IMR-90 (cell line): ENCODE data around the gene MRPS34. TPM values are rescaled to one million over a fixed set of nuclear protein-coding genes. Genes with fewer than 3 reads are reported as not detected.
"Not testable (repeated sequence)": the region's sequence is repeated elsewhere in the genome, so short reads cannot be mapped to it uniquely, and the experiment has no call there.

Experiments used
- ATAC-seq: fragments of 200-7000 bp; cut with Tn5 transposase; 2 replicates; pipeline ENCODE4 v1.9.1; 2020; ENCODE audit warnings: low read depth, mild to moderate bottlenecking, moderate library complexity
- BruUV-seq: library from RNA; stranded (reverse); fragments of 400-500 nt; replicated peaks from 2 replicates; lab custom pipeline; 2021; lab: Mats Ljungman, UMichigan
- CTCF ChIA-PET: fragments of 300-600 bp; formaldehyde crosslinking; extraction: SDS; loops from one replicate; lab custom pipeline; 2021; ENCODE audit warnings: antibody characterized with exemption; lab: Yijun Ruan, JAX
- POLR2A ChIA-PET: fragments of 300-600 bp; sonication (Branson Sonifier 250); formaldehyde crosslinking; loops from one replicate; lab custom pipeline; 2022; ENCODE audit warnings: antibody characterized with exemption; ENCODE audit not compliant: unreplicated experiment; lab: Charles Lee
- DNase-seq: peaks from one replicate; pipeline ENCODE4 v3.0.0; 2013
- H2AFZ ChIP-seq: replicated peaks from 2 replicates; pipeline ENCODE3; 2013; ENCODE audit warnings: low read length, mild to moderate bottlenecking; ENCODE audit not compliant: poor library complexity
- H2AK5ac ChIP-seq: 2 replicates; pipeline ENCODE4 v1.6.1; 2013; ENCODE audit warnings: low read depth, low read length, inconsistent platforms
- H2AK9ac ChIP-seq: replicated peaks from 2 replicates; pipeline ENCODE3; 2013; ENCODE audit warnings: mild to moderate bottlenecking, low read depth, low read length, moderate library complexity; ENCODE audit not compliant: poor library complexity
- H2BK120ac ChIP-seq: 2 replicates; pipeline ENCODE4 v1.6.1; 2013; ENCODE audit warnings: low read depth, low read length, inconsistent platforms
- H2BK15ac ChIP-seq: 3 replicates; pipeline ENCODE4 v1.6.1; 2013; ENCODE audit warnings: low read depth, low read length, inconsistent platforms
- H2BK20ac ChIP-seq: 2 replicates; pipeline ENCODE4 v1.6.1; 2013; ENCODE audit warnings: low read depth, mild to moderate bottlenecking, inconsistent platforms, low read length, moderate library complexity
- H2BK5ac ChIP-seq: 2 replicates; pipeline ENCODE4 v1.6.1; 2013; ENCODE audit warnings: mild to moderate bottlenecking, low read depth, low read length, inconsistent platforms; ENCODE audit not compliant: poor library complexity, severe bottlenecking
- H3K14ac ChIP-seq: replicated peaks from 2 replicates; pipeline ENCODE4 v1.6.1; 2013; ENCODE audit warnings: low read depth, low read length, inconsistent platforms
- H3K18ac ChIP-seq: 2 replicates; pipeline ENCODE4 v1.6.1; 2013; ENCODE audit warnings: low read depth, low read length, control low read depth
- H3K23ac ChIP-seq: 2 replicates; pipeline ENCODE4 v1.6.1; 2013; ENCODE audit warnings: low read depth, low read length, inconsistent platforms
- H3K27ac ChIP-seq: 2 replicates; pipeline ENCODE4 v1.5.1; 2013; ENCODE audit warnings: mild to moderate bottlenecking, control low read depth, low read length; ENCODE audit not compliant: insufficient read depth
- H3K27me3 ChIP-seq: 2 replicates; pipeline ENCODE4 v1.6.1; 2013; ENCODE audit warnings: low read length; ENCODE audit not compliant: control insufficient read depth, insufficient read depth
- H3K36me3 ChIP-seq: 2 replicates; pipeline ENCODE4 v1.6.1; 2013; ENCODE audit warnings: low read length, mixed read lengths; ENCODE audit not compliant: control insufficient read depth, insufficient read depth
- H3K4ac ChIP-seq: 2 replicates; pipeline ENCODE4 v1.6.1; 2013; ENCODE audit warnings: low read depth, low read length, inconsistent platforms
- H3K4me1 ChIP-seq: 2 replicates; pipeline ENCODE4 v1.6.1; 2013; ENCODE audit warnings: low read length, mixed read lengths; ENCODE audit not compliant: control insufficient read depth, insufficient read depth
- H3K4me2 ChIP-seq: 2 replicates; pipeline ENCODE4 v1.6.1; 2013; ENCODE audit warnings: low read depth, mild to moderate bottlenecking, control low read depth, low read length, moderate library complexity
- H3K4me3 ChIP-seq: 2 replicates; pipeline ENCODE4 v1.5.1; 2013; ENCODE audit warnings: low read depth, mild to moderate bottlenecking, control low read depth, low read length, moderate library complexity; ENCODE audit not compliant: insufficient read depth
- H3K56ac ChIP-seq: 2 replicates; pipeline ENCODE4 v1.6.1; 2013; ENCODE audit warnings: low read length, inconsistent platforms; ENCODE audit not compliant: insufficient read depth; ENCODE audit errors: extremely low read depth
- H3K79me1 ChIP-seq, 2 experiments: 2 replicates each; pipeline ENCODE4 v1.6.1; 2013; ENCODE audit warnings: low read length in 2 of 2, inconsistent platforms in 1 of 2, low read depth in 1 of 2
- H3K9ac ChIP-seq: 2 replicates; pipeline ENCODE4 v1.6.1; 2013; ENCODE audit warnings: low read depth, low read length, control low read depth
- H3K9me1 ChIP-seq: 2 replicates; pipeline ENCODE4 v1.6.1; 2013; ENCODE audit warnings: low read length, inconsistent platforms; ENCODE audit not compliant: insufficient read depth
- H3K9me3 ChIP-seq: 2 replicates; pipeline ENCODE4 v1.6.1; 2013; ENCODE audit warnings: low read length; ENCODE audit not compliant: control insufficient read depth, insufficient read depth
- H4K20me1 ChIP-seq: 2 replicates; pipeline ENCODE4 v1.6.1; 2013; ENCODE audit warnings: low read length, inconsistent platforms; ENCODE audit not compliant: insufficient read depth
- H4K5ac ChIP-seq: 2 replicates; pipeline ENCODE4 v1.6.1; 2013; ENCODE audit warnings: mild to moderate bottlenecking, low read depth, low read length, control low read depth
- H4K8ac ChIP-seq, 2 experiments: 2 replicates each; pipeline ENCODE4 v1.6.1; 2013; ENCODE audit warnings: low read depth in 2 of 2, low read length in 2 of 2, control low read depth in 1 of 2, inconsistent platforms in 1 of 2
- H4K91ac ChIP-seq: 2 replicates; pipeline ENCODE4 v1.6.1; 2013; ENCODE audit warnings: low read depth, low read length, inconsistent platforms; ENCODE audit not compliant: insufficient read depth
- WGBS, 2 experiments: methylation state at CpG; one replicate each; pipeline versions ENCODE4 v1.1.5 to v1.1.7; 2013; ENCODE audit warnings: missing lambda C conversion rate in 2 of 2; ENCODE audit not compliant: insufficient read length in 1 of 2; ENCODE audit errors: extremely low coverage in 2 of 2; 5-methylcytosine and 5-hydroxymethylcytosine counted together
- dilution Hi-C: fragments of 300-500 bp; cut with HindIII; formaldehyde crosslinking; loops from one replicate; pipeline ENCODE4 v1.14.3; 2018; ENCODE audit warnings: low sequenced_read_pairs; ENCODE audit not compliant: unreplicated experiment
- in situ Hi-C: fragments of 300-500 bp; cut with MboI; formaldehyde crosslinking; loops from 3 replicates; pipeline ENCODE4 v1.14.3; 2019; ENCODE audit warnings: low sequenced_read_pairs, inconsistent platforms, mixed read lengths
- intact Hi-C: fragments of 100-400 bp; cut with micrococcal nuclease; formaldehyde crosslinking; loops from 2 replicates; pipeline ENCODE4 v1.10.0; 2022
- polyA plus RNA-seq, 3 experiments: library from polyadenylated mRNA; depleted of rRNA; stranded (reverse); fragments of >200 nt; gene quantifications; 2 replicates each; pipeline ENCODE4 v1.2.3, GENCODE V29; 2012; ENCODE audit warnings: low replicate concordance in 1 of 3
- total RNA-seq: library from RNA; depleted of rRNA; stranded (reverse); fragments of >200 nt; gene quantifications from 2 replicates; pipeline ENCODE4 v1.2.3, GENCODE V29; 2012

Gene MRPS34
- total and polyA plus RNA-seq, 2 of the 4 experiments (the other 2 are of a cell fraction) = 68.5 to 80.4 TPM

GRCh38 chr16:1732551-1732987 is 40.4 kb downstream of the MRPS34 start:
- H2BK15ac ChIP-seq, H3K56ac ChIP-seq, H4K5ac ChIP-seq, intact Hi-C loops, H3K27me3 ChIP-seq, POLR2A ChIA-PET, H2AK9ac ChIP-seq, H2BK120ac ChIP-seq, H4K91ac ChIP-seq, H4K8ac ChIP-seq, H2AFZ ChIP-seq, H3K4me1 ChIP-seq, H2AK5ac ChIP-seq, H3K14ac ChIP-seq, H3K4me3 ChIP-seq, H3K9ac ChIP-seq, in situ Hi-C loops, H3K9me1 ChIP-seq, BruUV-seq, DNase-seq, H2BK20ac ChIP-seq, H3K9me3 ChIP-seq, dilution Hi-C loops, H3K18ac ChIP-seq, H3K27ac ChIP-seq, H3K23ac ChIP-seq, H2BK5ac ChIP-seq, H3K4ac ChIP-seq, ATAC-seq, H3K4me2 ChIP-seq: not testable (repeated sequence)
- 97% methylated on average over 14 of the region's 21 CpGs; no CpG with 5 or more reads in 1 of the 2 experiments for WGBS, 2 experiments
- Histone ChIP-seq H3K79me1 (peaks cover 16 to 48% of the 10 kb centered on the region in 2 experiments; a peak in 3 of 4 replicates), H4K20me1 (peaks cover 22% of the 10 kb centered on the region), H3K36me3 (peaks cover 60% of the 10 kb centered on the region)
- CTCF ChIA-PET = interaction anchor here (0.7 kb wide), 1 partner anchor 442 kb away, joined by 3 read pairs; no protein-coding TSS in a partner anchor
